Activated CD4-positive, alpha-beta T cell treated with anti-CD3 and anti-CD28 coated beads, Interleukin-2, amount 50 U/mL, for 16 hours (primary cell): ENCODE measurements around the gene ADIRF.
A peak's percentile ranks its signal among the peaks of the same experiment; 100 is the strongest.
"Not testable (repeated sequence)": the region's sequence is repeated elsewhere in the genome, so short reads cannot be mapped to it uniquely, and the experiment has no call there.

Source experiments
- DNase-seq: peaks from one replicate; pipeline ENCODE4 v3.0.0-alpha.2; 2020

ADIRF gene

DNA sequence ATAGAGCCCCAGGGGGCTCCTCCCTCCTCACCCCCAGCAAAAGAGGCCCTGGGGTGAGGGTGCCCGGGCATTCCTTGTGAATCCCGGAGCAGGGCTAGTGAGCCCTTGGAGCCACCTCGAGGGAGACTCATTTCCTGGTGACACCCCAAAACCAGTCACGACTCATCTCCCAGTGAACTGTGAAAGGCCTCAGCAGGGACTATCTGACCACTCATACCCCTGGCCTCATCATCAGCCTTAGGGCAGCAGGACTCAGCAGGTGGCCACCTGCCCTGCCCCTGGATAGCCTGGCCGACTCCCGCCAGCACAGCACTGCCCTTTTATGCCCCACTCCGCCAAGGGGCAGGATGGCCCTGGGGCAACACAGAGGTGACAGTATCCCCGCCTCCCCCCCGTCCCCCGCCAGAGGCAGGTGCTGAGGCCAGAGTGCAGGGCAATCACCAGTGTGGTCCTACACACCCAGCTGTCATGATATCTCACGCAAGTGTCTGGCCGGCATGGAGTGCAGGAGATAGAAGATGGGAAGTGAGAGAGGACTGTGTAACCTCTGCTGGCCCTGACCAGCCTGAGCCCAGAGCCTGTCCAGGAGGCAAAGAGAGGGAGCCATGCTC is 6.7 kb upstream of the ADIRF start:
- no peak for DNase-seq

DNA sequence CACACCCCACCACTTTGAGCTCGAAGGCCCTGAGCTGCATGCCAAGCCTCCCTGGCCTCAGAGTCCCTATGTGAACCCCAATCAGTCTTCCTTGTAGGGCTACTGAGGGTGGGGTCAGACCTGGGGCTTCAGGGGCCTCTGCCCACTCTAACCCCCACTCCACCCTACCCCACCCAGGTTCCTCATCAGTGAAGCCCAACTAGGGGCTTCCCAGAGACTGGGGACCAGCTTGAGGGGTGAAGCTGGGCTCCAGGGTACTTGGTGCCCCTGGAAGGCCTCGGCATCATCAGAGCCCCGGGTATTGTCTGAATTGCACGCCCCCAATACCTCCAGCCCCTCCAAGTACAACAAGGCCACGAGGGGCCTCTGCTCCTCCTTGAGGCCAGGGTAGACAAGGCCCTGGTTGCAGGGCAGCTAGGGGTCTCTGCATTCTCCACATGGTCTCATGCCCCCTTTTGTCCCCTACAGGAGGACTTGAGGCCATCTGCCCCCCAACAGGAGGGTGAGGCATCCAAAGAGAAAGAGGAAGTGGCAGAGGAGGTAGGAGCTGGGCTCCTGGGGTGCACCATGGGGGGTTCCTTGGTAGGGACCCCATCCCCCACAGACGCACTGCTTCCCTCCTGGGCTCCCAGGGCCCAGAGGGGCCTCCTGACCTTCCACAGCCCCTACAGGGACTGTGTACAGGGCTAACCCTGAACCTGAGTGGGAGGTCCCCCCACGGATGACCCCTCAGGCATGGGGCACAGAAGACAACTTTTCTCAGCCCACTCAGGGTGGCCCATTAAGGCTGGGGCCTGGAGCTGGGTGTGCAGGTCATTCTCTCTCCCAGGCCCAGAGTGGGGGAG is 5.9 kb upstream of the ADIRF start:
- DNase-seq, result no peak

GRCh38 chr10:86962981-86963310 is 5.3 kb upstream of the ADIRF start:
- DNase-seq, result no peak

GRCh38 chr10:86963341-86963919 is 4.9 kb upstream of the ADIRF start:
- DNase-seq, result no peak

- no peak for DNase-seq
Measured at GRCh38 chr10:86964061-86964846, 4.0 kb upstream of the ADIRF start.

GRCh38 chr10:86964847-86965190 is 3.5 kb upstream of the ADIRF start:
- DNase-seq, result no peak

GRCh38 chr10:86965986-86966654 is 2.2 kb upstream of the ADIRF start:
- peak; percentile 30 for DNase-seq

GRCh38 chr10:86967481-86967941 is 771 bp upstream of the ADIRF start:
- DNase-seq, result no peak

DNA sequence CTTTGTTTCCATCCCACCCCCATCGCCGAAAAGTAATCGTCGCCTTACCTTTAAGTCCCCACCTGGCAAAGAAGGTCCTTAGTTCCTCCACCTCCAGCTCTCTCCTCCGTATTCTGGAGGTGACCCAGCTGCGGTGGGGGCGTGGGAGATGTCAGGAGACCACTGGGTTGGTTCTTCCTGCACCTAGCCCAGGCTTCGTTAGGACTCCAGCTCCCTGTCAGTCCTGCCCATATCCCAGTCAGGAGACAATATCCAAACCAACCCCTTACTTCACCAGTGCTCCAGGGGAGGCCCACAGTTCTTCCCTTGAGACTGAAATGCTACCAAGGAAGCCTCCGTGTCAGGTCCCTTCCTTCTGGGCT is 693 bp downstream of the ADIRF start:
- no peak for DNase-seq

DNA sequence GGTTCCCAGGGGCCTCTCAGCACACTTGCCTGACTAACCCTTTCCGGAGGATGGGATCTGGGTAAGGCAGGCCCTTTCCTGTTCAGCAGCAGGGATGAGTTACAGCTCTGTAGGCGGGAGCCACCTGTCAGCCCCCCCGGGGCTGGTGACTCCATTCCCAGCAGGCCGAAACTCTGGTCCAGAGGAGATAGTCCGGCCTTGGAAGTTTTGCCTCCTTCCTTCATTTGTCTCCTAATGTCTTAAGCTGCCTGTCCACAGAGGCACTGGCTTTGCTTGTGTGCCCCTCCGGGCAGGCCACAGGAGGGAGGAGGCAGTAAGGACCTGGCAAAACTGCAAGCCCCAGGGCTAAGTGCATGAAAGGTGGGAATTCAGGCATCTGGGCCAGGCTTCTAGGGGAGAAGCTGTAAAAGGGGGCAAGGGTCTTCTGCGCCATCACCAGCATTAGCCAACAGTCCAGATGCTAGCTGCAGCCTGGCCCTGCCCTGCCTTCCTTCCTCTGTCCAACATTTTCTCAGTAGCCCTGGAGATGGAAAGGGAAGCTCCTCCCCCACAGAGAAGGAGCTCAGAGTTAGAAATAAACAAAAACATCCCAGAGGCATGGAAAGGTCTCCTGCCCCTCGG is 1.2 kb downstream of the ADIRF start:
- no peak for DNase-seq

DNA sequence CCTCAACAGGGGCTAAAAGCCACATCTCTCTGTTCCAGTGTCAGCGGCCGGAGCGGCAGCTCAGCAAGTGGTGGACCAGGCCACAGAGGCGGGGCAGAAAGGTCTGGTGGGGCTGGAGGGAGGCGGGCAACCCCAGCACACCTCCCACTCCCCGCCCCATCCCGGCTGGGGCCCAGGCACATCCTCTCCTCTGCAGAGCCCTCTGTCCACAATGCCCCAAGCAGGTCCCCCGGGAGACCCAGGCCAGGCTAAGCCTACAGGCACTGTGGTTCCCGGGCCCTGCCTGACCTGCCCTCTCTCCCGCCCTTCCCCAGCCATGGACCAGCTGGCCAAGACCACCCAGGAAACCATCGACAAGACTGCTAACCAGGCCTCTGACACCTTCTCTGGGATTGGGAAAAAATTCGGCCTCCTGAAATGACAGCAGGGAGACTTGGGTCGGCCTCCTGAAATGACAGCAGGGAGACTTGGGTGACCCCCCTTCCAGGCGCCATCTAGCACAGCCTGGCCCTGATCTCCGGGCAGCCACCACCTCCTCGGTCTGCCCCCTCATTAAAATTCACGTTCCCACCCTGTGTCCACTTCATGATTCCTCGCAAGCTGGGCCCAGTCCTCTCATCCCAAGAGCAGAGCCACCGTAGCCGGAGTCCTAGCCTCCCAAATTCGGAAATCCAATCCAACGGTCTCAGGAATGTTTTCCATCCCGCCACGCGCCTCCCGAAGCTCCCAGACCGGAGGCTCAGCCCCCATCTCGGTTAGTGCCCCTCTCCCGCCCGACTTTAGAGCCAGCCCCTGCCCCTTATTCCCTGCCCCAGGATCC is 2.1 kb downstream of the ADIRF start:
- DNase-seq, result no peak

GRCh38 chr10:86970982-86971231 is 2.6 kb downstream of the ADIRF start:
- no peak for DNase-seq

DNA sequence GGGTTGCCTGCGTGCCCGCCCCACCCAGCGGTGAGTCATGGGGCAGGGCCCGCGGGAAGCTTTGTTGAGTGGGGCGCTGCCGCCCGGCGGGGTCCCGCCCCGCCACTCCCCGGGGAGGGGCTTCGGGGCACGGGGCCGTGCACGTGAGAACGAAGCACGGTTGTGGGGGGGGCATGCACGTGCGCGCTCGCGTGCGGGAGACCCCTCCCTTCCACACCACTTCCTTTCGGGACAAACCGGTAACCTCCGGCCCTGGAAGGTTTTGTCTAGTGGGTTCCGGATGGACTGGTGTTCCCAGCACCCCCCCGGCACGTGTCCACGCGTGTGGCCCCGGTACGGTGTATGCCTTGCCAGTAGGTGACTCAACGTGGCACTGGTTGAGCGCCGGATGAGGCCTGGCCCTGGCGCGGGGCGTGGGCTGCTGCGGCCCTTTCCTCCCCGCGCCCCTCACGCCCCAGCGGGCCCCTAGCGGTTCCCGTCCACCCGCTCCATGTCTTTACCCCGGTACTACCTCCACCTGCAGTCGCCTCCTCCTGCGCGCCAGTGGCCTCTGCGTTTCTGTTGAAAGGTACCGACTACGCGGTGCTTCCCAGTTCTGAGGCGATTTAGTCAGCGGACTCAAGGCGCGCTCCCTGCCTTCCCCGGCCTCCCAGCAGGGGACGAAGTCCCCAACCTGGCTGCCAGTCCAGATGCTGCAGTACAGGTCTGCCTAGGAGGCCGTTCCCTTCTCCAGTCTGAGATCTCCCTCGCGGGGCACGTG is 3.1 kb downstream of the ADIRF start:
- peak; percentile 85 for DNase-seq

- no peak for DNase-seq
Measured at GRCh38 chr10:86972613-86973380, 4.5 kb downstream of the ADIRF start.

- no peak for DNase-seq
Measured at GRCh38 chr10:86974484-86974883, 6.2 kb downstream of the ADIRF start.

GRCh38 chr10:86976362-86977056 is 8.2 kb downstream of the ADIRF start:
- DNase-seq, result no peak

- DNase-seq, result not testable (repeated sequence)
Measured at GRCh38 chr10:86978457-86978856, 10.2 kb downstream of the ADIRF start.

DNA sequence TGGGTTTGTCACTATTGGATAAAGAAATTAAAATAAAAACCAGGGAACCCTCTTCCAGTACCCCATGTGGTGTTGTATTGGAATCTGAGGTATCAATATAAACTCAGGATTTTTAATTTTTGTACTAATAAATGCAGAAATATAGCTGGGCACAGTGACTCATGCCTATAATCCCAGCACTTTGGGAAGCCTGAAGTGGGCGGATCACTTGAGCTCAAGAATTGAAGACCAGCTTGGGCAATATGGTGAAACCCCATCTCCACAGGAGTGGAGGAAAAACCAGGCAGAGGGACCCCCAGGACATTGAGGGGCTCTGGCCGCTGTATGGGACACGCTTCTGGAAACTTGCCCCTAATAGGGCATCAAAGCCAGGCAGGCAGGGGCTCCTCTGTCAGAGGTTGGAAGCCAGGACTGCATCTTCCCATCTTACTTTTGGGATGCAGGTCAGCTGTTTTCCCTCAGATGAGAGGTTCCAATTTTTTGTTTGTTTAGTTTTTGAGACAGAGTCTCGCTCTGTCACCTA is 11.1 kb downstream of the ADIRF start:
- no peak for DNase-seq

DNA sequence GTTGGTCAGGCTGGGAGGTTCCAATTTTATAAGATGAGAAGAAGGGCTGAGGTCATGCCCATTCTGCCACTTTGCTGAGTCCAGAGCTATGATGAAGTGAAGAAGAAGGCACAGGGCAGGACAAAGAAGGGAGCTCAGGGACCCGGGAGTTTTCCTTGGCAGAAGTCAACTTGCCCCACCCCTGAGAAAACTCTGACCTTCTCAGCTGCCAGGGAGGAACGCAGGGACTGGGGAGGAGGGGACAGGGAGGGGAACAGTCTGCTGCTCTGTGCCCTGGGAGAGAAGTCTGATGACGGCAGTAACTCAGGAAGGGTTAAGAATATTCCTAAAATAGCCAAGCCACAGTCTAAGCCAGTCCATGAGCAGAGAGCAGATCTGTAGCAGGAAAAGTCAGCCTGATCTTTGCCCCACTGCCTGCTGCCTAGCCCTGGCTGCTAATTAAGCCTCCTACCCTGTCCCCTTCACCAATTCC is 11.7 kb downstream of the ADIRF start:
- no peak for DNase-seq
